GM21515 (cell line): Measurements from ENCODE around the gene MICU1.

ENCODE experiments used
- ATAC-seq: cut with Tn5 transposase; IDR thresholded peaks from one replicate; pipeline ENCODE4 v1.9.1; 2021; ENCODE audit not compliant: unreplicated experiment

The MICU1 gene

GRCh38 chr10:72319416-72320254 is 306.2 kb downstream of the MICU1 start:
- ATAC-seq, result peak; percentile 54

- no peak for ATAC-seq
Measured at GRCh38 chr10:72318418-72319262, 307.2 kb downstream of the MICU1 start.
